Brain (organoid and tissue), 1 donor: ENCODE results near the gene MEPE. TPM values are rescaled to one million over a fixed set of nuclear protein-coding genes. Genes with fewer than 3 reads are reported as not detected.

Experiments
- polyA plus RNA-seq: library from polyadenylated mRNA; stranded (reverse); fragments of 350-450 nt; fragmentation: Illumina TruSeq; extraction: RNeasy Lipid Tissue Mini Kit (QIAGEN cat#74804); gene quantifications from one replicate; pipeline ENCODE4 v1.2.3, GENCODE V29; 2015; ENCODE audit warnings: low read depth, low replicate concordance; ENCODE audit not compliant: insufficient read depth

Gene MEPE
- polyA plus RNA-seq, 1 donor from 2014 or later, result not detected

Other genes with a start within 250 kb of the MEPE start
- not detected for gene DSPP, start 224.4 kb upstream of the MEPE start, polyA plus RNA-seq
- not detected for gene DMP1, start 182.7 kb upstream of the MEPE start, polyA plus RNA-seq
- not detected for gene IBSP, start 33.4 kb upstream of the MEPE start, polyA plus RNA-seq
- gene SPP1, start 142.7 kb downstream of the MEPE start, polyA plus RNA-seq, result 368 TPM
- gene PKD2, start 174.7 kb downstream of the MEPE start, polyA plus RNA-seq, result 3.0 TPM